C4-2B (cell line): ENCODE data around the gene TRDN.

Experiments
- H3K27ac ChIP-seq: fragments of 450-650 bp; 2 replicates; pipeline ENCODE4 v1.5.1; 2017
- ZFX ChIP-seq: fragments of 450-650 bp; IDR thresholded peaks from 2 replicates; pipeline ENCODE4 v1.6.1; 2017
- TF ChIP-seq, protein P1 (sequence below): fragments of 450-650 bp; conservative IDR thresholded peaks from 2 replicates; pipeline ENCODE4 v1.5.1; 2017; ENCODE audit warnings: mild to moderate bottlenecking

Gene TRDN

DNA sequence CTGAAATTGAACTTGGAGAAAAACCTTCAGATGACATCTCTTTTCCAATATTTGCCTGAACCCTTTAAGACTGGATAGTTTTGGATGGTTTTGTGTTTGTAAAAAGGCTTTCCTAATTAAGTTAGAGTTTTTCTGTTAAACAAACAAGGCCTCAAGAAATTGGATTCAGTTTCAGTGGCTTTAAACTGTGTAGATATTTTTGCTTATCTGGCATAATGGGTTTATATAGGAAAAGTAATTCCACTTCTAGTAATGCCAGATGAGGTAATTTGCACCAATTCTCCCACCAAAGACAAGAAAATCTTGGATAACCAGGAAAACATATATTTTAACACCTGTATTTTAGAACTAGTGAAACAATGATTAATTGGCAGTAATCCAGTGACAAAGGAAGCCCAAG, 12.0 kb upstream of the TRDN start:
- TF ChIP-seq, protein P1, sequence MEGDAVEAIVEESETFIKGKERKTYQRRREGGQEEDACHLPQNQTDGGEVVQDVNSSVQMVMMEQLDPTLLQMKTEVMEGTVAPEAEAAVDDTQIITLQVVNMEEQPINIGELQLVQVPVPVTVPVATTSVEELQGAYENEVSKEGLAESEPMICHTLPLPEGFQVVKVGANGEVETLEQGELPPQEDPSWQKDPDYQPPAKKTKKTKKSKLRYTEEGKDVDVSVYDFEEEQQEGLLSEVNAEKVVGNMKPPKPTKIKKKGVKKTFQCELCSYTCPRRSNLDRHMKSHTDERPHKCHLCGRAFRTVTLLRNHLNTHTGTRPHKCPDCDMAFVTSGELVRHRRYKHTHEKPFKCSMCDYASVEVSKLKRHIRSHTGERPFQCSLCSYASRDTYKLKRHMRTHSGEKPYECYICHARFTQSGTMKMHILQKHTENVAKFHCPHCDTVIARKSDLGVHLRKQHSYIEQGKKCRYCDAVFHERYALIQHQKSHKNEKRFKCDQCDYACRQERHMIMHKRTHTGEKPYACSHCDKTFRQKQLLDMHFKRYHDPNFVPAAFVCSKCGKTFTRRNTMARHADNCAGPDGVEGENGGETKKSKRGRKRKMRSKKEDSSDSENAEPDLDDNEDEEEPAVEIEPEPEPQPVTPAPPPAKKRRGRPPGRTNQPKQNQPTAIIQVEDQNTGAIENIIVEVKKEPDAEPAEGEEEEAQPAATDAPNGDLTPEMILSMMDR = no peak
- TF ChIP-seq ZFX = no peak
- H3K27ac ChIP-seq = no peak overlapping the region

DNA sequence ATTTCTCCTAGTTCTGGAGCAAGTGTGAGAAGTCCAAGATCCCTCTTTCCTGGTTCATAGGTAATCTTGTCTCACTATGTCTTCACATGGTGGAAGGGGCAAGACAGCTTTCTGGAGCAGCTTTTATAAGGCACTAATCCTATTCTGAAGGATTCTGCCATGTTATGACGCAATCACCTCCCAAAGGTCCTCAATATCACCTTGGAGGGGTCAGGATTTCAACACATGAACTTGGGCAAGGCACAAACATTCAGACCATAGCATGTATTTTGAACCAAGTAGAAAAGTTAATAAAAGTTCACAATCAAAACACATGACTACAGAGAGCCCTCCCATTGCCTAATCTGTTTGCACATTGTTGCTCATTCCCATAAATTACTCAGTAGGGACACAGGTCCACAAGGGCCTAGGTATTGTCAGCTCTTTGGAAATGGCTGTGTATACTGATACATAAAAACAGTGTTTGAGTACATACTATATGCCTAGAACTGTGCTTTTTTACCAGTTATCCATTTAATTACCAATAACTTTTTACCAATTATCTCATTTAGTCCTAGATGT, 11.3 kb upstream of the TRDN start:
- H3K27ac ChIP-seq = no peak overlapping the region

DNA sequence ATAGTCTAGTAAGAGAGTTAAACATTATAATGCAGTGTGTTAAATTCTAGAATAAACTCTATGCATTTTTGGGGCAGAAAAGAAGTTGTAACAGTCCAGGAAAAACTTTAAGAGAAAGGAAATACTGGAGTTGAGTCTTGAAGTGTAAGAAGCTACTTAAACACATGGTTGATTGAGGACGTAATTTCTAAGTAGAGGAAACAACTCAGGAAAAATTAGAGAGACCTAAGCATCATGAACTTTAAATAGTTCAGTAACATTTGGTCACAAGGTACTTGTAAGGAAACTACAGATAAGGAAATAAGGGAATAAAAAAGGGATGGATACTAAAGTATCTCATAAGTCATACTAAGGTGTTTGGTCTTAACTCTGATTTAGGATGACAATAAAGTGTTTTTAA, 4.7 kb upstream of the TRDN start:
- TF ChIP-seq ZFX = no peak
- TF ChIP-seq, protein P1 = no peak
- H3K27ac ChIP-seq = no peak overlapping the region

More for the DNA sequence above, 11.3 kb upstream of the TRDN start:
- TF ChIP-seq, protein P1 = no peak
- TF ChIP-seq ZFX = no peak

DNA sequence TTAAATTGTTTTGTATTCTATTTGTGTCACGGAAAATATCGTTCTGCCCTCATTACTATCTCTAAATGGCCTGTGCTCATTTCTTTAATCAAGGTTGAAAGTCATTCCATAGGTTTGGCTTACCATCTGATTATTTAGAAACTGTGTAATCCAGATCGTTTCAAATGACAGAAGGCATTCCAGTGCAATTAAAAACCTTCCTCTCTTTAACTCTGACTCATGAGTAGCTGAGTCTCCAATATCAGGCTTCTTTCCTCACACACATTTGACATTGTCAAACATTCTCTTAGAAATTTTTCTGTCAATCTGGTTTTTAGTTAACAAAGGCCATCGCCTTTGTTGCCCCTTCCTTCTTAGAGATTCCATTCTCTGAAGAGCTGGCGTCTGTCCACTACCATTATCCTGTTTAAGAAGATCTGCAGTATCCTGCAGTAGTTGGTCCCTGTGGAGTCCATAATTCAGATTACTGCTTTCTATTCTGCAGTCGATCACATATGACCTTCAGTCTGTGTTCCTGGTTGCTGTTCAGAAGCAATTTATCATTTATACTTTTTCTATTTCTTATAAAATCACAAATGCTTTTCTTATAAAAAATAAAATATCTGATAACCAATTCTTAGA, 3.9 kb upstream of the TRDN start:
- TF ChIP-seq ZFX = no peak
- TF ChIP-seq, protein P1 = no peak
- H3K27ac ChIP-seq = no peak overlapping the region

DNA sequence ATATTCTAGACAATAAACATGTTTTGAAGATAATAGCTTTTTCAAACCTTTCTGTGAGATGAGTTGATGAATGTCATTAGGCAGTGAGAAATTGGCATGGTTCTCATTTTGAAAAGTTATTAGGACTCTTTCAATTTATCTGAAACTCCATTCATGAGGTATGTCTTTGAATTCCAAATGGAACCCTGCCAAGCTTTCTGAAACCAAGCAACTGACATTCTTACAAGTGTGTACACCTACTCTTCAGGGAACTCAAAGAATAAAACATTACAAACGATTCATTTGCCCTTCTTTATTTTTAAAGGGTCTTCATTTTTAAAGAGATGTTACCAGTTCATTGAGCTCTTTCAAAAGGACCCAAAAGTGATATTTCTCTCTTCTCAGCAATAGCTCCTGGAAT, 2.1 kb upstream of the TRDN start:
- no peak overlapping the region for H3K27ac ChIP-seq
- TF ChIP-seq ZFX = no peak
- TF ChIP-seq, protein P1 = no peak

DNA sequence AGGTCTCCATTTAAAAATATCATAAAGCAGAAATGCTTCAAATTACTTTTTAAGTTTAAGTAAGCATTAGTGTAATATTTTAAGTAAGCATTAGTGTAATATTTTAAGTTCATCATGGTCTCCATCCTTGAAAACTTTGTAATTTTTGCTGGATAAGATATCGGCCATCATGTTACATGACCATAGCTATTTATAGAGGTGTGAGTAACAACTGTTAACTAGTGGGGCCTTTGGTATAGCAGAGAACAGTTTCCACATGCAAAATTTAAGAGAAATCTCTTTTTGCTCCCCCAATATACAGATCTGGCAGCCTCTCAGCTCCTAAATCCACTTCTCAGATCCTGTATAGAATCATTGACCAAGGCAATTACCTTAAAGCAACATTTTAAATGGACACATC, 468 bp downstream of the TRDN start:
- H3K27ac ChIP-seq = no peak overlapping the region
- TF ChIP-seq ZFX = no peak
- TF ChIP-seq, protein P1 = no peak

DNA sequence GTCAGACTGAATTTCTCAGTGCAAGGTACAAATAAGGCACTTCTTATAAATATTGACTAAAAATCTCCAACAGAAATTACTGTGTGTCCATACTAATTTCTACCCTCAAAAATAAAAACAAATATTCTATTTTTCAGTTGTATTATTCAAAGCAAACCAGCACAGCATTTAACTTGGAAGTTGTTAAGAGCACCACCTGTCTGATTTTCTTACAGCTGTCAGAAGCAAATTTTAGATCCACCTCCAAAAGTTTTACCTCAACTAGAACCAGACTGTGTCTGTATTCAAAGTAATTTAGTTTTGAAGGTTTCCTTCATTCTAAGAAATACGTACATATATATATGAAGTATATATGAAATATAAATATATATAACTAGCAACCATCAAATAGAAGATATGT, 1.2 kb downstream of the TRDN start:
- no peak for TF ChIP-seq ZFX
- TF ChIP-seq, protein P1 = no peak
- no peak overlapping the region for H3K27ac ChIP-seq
